GM23248 (cell line): ENCODE measurements around the gene NOG.

ENCODE experiments used
- EZH2 ChIP-seq: fragments of 200-600 bp; sonication (generic); IDR thresholded peaks from 2 replicates; pipeline ENCODE4 v1.6.1; 2018; ENCODE audit warnings: antibody characterized with exemption, mild to moderate bottlenecking; ENCODE audit not compliant: insufficient read depth, poor library complexity, severe bottlenecking
- EZH2phosphoT487 ChIP-seq: fragments of 200-600 bp; sonication (generic); IDR thresholded peaks from 2 replicates; pipeline ENCODE4 v1.6.1; 2018; ENCODE audit warnings: antibody characterized with exemption, moderate library complexity, mild to moderate bottlenecking, low read depth; ENCODE audit not compliant: insufficient read depth

DNA sequence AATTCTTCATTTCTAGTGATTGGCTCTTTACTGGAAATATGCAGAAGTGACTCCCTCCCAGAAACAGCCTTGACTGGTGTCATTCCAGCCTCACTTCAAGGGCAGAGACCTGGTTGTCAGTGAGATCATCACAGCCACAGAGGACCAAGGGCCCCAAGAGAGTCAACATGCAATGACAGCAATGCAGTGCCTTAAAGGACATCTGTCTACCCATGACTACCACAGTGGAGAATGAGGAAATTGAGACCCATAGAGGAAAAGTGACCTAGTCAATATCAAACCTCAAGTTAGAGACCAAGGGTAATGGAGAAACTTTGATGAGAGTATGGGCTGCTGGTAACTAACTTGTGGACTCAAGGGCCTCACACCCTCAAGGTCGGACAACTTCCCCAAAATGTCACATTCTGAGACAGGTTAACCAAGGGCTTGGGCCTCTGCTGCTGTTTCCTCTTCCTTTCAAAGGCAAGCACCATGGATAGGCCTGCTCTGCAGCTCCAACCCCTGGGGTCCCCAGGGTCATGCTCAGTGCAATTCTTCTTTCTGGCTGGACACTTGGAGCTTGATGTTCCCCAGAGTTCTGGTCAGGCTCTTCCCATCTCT lies 11.3 kb downstream of the NOG start:
- TF ChIP-seq EZH2: no peak
- TF ChIP-seq EZH2phosphoT487: no peak
